PC-9 (cell line): ENCODE results near the gene SIK3.

Experiments
- CTCF ChIP-seq: fragments of 200-600 bp; sonication (generic); conservative IDR thresholded peaks from 2 replicates; pipeline ENCODE4 v1.6.1; 2017; ENCODE audit warnings: mixed run types, antibody characterized with exemption, mild to moderate bottlenecking, moderate library complexity
- EZH2 ChIP-seq: fragments of 200-600 bp; sonication (generic); IDR thresholded peaks from 2 replicates; pipeline ENCODE4 v1.8.0; 2017; ENCODE audit warnings: antibody characterized with exemption, low read depth

- TF ChIP-seq CTCF, result no peak
- no peak for TF ChIP-seq EZH2
Observed at GRCh38 chr11:116913000-116913399, 185.2 kb downstream of the SIK3 start.
